ENCODE results near the gene ST3GAL6.

GRCh38 chr3:98761643-98762229, 1.4 kb upstream of the ST3GAL6 start:
- no peak for TF ChIP-seq EZH2 (IDR thresholded peaks at IDR 0.05; ENCODE audit: borderline replicate concordance, low read length)
- TF ChIP-seq CTCF (IDR thresholded peaks at IDR 0.05; ENCODE audit: low read length), result no peak
